NT2/D1 (cell line): ENCODE measurements around the gene DNAJC11.
A peak's percentile ranks its signal among the peaks of the same experiment; 100 is the strongest.

ENCODE experiments used
- DNase-seq: peaks from one replicate; pipeline ENCODE4 v3.0.0-alpha.2; 2011; ENCODE audit warnings: low read depth, low spot score
- H3K27me3 ChIP-seq: 2 replicates; pipeline ENCODE4 v1.6.0; 2011; ENCODE audit warnings: mild to moderate bottlenecking; ENCODE audit not compliant: insufficient read length, insufficient read depth
- H3K36me3 ChIP-seq: 2 replicates; pipeline ENCODE4 v1.6.1; 2011; ENCODE audit warnings: mild to moderate bottlenecking, low read length, mixed read lengths; ENCODE audit not compliant: insufficient read depth, insufficient read length
- H3K4me1 ChIP-seq: 2 replicates; pipeline ENCODE4 v1.5.1; 2011; ENCODE audit not compliant: insufficient read depth, insufficient read length
- H3K4me3 ChIP-seq: 2 replicates; pipeline ENCODE4 v1.5.1; 2011; ENCODE audit warnings: low read depth; ENCODE audit not compliant: insufficient read length
- H3K9ac ChIP-seq: 2 replicates; pipeline ENCODE4 v1.6.0; 2011; ENCODE audit warnings: low read depth; ENCODE audit not compliant: insufficient read length
- H3K9me3 ChIP-seq: 2 replicates; pipeline ENCODE4 v1.5.1; 2011; ENCODE audit warnings: mild to moderate bottlenecking, low read length; ENCODE audit not compliant: insufficient read depth
- SUZ12 ChIP-seq: IDR thresholded peaks from 2 replicates; pipeline ENCODE4 v1.6.1; 2011; ENCODE audit not compliant: insufficient read length, insufficient read depth; ENCODE audit errors: extremely low read depth
- YY1 ChIP-seq: IDR thresholded peaks from 2 replicates; pipeline ENCODE4 v1.6.1; 2011; ENCODE audit not compliant: insufficient read length, insufficient read depth
- ZNF274 ChIP-seq: IDR thresholded peaks from 2 replicates; pipeline ENCODE4 v1.6.1; 2011; ENCODE audit warnings: mild to moderate bottlenecking, low read depth, low read length

The DNAJC11 gene

DNA sequence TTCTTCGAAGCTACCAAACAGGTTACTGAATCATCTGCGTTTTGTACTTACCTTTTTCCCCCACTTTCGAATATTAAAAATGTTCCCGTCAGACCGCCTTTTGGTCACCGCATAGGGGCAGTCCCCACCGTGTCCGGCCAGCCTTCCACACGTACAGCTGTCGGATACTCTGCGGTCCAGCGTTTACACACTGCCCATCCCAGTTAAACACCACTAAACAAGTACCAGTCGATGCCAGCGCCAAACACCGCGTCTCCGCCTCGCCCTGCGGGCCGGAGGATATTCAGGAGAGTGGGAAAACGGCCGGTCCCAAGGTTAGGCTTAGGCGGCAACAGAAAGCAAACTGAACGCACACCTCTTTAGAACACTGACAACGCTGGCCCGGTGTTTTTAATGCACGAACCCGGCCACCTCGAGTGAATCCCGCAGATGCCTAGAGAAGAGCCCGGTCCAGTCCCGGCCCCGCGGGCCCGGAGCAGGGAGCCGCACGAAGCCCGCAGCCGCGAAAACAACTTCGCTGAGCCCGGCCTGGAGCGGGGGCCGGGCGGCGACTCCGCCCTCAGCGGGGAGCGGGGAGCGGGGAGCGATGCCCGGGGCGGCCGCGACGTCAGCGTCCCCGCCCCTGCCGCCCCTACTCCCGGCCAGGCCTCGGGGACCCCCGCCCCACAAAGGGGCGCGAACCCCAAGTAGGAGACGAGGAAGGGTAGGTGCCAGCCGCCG lies 88.8 kb downstream of the DNAJC11 start:
- Histone ChIP-seq H3K4me1 (no peaks in the 10 kb centered on the region), H3K27me3 (peaks cover 3% of the 10 kb centered on the region), H3K36me3 (peaks cover 15% of the 10 kb centered on the region), H3K9ac (peak overlapping the region; percentile 83), H3K4me3 (peak overlapping the region; percentile 56), H3K9me3 (no peaks in the 10 kb centered on the region)
- DNase-seq: no peak
- no peak for TF ChIP-seq SUZ12
- no peak for TF ChIP-seq YY1
- TF ChIP-seq ZNF274: no peak

DNA sequence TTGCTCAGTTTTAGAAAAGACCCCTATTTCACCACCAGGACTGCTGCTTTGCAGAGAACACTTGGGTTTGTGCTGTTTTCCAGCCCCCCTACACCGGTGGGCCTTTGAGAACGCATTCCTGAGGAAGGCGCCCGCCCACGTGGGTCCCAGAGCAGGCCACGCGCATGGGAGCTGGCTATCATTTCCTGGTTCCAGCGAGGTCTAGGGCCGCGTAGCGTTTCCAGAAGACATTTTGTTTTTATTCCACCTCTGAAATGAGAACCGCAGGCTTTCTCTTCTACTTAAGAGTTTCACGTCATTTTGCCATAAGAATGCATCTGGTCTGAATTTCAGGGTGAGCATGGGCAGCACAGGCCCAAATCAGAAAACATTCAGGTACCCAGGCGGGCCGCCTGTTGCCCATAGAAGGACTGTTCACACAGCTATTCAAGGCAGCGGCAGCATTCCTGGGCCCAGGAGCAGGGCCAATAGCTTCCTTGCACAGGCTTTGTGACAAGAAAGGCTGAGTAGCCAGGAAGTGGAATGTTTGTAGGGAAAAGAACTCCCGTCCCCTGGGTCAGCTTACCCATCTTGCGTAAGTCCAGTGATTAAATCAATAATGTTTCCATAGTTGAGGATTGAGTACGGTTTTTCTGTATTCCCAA lies 97.6 kb downstream of the DNAJC11 start:
- TF ChIP-seq SUZ12: no peak
- TF ChIP-seq YY1: no peak
- TF ChIP-seq ZNF274: no peak
- H3K4me1 ChIP-seq: peaks cover 4% of the 10 kb centered on the region
- peak; percentile 64 for DNase-seq
- H3K36me3 ChIP-seq: peaks cover 20% of the 10 kb centered on the region
- no peaks in the 10 kb centered on the region for H3K27me3 ChIP-seq
- no peaks in the 10 kb centered on the region for H3K9me3 ChIP-seq
- H3K4me3 ChIP-seq: peak overlapping the region; percentile 45
- peak overlapping the region; percentile 85 for H3K9ac ChIP-seq

DNA sequence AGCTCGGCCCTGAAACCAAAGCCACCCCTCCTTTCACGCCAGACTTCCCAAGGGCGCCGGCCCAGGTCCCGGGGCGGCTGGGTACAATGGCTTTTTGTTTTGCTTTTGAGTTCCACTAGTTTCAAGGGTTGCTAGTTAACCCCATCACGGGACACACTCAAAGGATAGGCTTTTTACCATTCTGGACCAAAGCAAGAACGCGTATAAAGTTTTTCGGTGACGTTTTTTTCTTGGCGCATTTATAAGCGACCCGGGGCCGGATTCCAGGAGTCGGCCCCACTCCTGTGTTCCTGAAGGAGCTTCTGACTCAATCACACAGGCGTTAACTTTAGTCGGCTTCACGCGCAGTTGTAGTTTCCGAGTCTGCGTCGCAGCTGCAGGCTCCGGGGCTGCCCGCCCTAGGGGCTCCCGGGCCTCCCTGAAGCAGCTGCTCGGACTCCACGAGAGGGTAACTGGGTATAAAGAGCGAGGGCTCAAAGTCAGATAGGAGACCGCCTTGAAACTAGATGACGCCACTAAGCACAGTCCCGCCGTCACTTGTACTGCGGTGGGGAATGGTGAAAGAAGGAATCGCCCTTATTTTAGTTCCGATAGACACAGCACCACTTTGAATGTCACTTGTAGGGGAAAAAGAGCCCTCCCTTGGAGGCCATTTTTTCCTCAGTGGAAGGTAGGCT lies 98.2 kb downstream of the DNAJC11 start:
- no peak for DNase-seq
- TF ChIP-seq ZNF274 (no peak), SUZ12 (no peak), YY1 (no peak)

GRCh38 chr1:6602669-6603237 lies 98.9 kb downstream of the DNAJC11 start, which contains the start of gene KLHL21:
TSS of gene KLHL21 (minus strand) at chr1:6602869. CDS start at chr1:6602817, 52 bp downstream.
- Histone ChIP-seq H3K36me3 (peaks cover 28% of the 10 kb centered on the region), H3K27me3 (no peaks in the 10 kb centered on the region), H3K4me1 (peaks cover 6% of the 10 kb centered on the region), H3K9me3 (no peaks in the 10 kb centered on the region), H3K4me3 (peak within 1 kb of the TSS; percentile 99), H3K9ac (peak within 1 kb of the TSS; percentile 96)
- TF ChIP-seq SUZ12 (no peak), YY1 (no peak), ZNF274 (no peak)
- DNase-seq: no peak

More for the DNA sequence above, 98.2 kb downstream of the DNAJC11 start:
- Histone ChIP-seq H3K9ac (peak overlapping the region; percentile 85), H3K27me3 (no peaks in the 10 kb centered on the region), H3K9me3 (no peaks in the 10 kb centered on the region), H3K4me3 (peak overlapping the region; percentile 45), H3K36me3 (peaks cover 24% of the 10 kb centered on the region), H3K4me1 (peaks cover 6% of the 10 kb centered on the region)

DNA sequence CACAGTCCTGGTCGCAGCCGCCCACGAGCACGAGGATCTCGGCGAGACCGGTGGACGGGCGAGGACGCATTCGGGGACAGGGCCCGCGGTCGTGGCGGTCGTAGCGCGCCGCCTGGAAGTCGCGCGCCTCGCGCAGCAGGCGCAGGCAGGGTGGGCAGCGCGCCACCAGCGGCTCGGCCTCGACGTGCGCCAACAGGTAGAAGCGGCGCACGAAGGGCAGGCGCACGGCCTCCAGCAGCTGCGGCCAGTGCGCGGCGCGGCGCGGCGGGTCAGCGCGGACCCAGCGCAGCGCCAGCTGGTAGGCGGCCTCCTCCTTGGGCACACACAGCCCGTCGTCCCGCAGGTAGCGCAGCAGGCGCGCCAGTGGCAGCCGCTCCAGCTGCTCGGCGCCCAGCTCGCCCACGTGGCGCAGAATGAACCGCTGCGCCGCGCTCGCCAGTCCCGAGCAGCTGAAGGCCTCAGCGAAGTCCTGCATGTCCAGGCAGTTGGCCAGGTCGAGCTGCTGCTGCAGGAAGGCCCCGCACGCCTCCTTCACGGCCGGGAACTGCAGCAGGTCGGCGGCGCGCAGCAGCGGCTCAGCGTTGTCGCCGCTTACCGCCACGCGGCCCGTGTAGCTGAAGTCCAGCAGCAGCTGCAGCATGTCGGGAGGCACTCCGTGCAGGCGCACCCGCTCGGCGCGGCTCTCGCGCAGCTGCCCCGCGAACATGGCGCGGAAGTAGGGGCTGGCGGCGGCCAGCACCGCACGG lies 99.5 kb downstream of the DNAJC11 start:
- no peak for DNase-seq

DNA sequence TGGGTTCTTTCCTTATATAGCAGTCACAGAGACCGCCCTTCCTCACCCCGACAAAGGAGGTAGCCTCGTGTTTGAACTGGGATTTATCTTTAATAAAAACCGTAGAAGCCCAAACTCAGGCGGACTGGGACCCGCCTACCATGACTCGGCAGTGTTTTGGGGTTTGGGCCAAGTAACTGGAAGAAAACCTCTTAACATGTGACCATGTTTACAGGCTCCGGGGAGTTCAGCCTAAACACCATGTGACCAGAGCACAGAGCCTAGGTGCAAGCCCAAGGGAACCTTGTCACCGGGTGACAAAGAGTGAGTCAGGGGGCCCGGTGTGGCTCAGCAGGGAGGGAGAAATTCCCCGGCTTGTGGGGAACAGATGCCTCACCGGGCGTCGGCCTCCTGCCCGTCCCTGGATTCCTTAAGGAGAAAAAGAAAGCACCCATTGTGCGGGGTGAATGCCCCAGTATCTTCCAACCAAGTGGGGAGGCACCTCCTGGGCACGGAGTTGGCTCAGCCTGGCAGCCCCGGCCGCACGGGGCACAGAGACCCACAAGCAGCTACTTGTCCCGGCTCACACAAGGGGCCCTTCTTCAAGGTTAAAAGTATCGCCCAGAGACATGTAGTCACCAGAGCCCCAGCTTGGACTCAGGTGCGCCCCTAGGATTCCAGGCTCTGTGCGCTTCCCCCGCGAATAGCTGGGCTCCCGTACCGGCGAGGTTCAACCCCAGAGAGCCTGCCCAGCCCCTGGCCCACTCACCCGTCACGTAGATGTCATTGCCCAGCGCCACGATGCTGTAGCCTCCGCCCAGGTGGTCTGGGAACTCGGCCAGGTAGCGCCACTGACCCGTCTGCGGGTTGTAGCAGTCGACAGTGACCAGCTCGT lies 100.3 kb downstream of the DNAJC11 start:
- TF ChIP-seq ZNF274 (no peak), SUZ12 (no peak), YY1 (no peak)
- H3K9me3 ChIP-seq: no peaks in the 10 kb centered on the region
- H3K36me3 ChIP-seq: peaks cover 42% of the 10 kb centered on the region
- H3K9ac ChIP-seq: peak overlapping the region; percentile 96
- DNase-seq: no peak
- H3K27me3 ChIP-seq: no peaks in the 10 kb centered on the region
- H3K4me3 ChIP-seq: peak overlapping the region; percentile 99
- peaks cover 6% of the 10 kb centered on the region for H3K4me1 ChIP-seq

More for the DNA sequence above, 99.5 kb downstream of the DNAJC11 start:
- no peaks in the 10 kb centered on the region for H3K27me3 ChIP-seq
- peak overlapping the region; percentile 99 for H3K4me3 ChIP-seq
- H3K9ac ChIP-seq: peak overlapping the region; percentile 96
- H3K9me3 ChIP-seq: no peaks in the 10 kb centered on the region
- peaks cover 6% of the 10 kb centered on the region for H3K4me1 ChIP-seq
- no peak for TF ChIP-seq ZNF274
- TF ChIP-seq YY1: no peak
- no peak for TF ChIP-seq SUZ12
- H3K36me3 ChIP-seq: peaks cover 34% of the 10 kb centered on the region
